K562 (cell line): ENCODE results near the gene CHRNE. TPM values are rescaled to one million over a fixed set of nuclear protein-coding genes. Genes with fewer than 3 reads are reported as not detected.

ENCODE experiments used
- ATAC-seq: fragments of 200-7000 bp; cut with Tn5 transposase; 3 replicates; pipeline ENCODE4 v1.9.1; 2020; ENCODE audit warnings: moderate library complexity
- BruUV-seq: library from RNA; stranded (reverse); fragments of 400-500 nt; replicated peaks from 2 replicates; lab custom pipeline; 2021; lab: Mats Ljungman, UMichigan
- CTCF ChIA-PET: fragments of 300-600 bp; formaldehyde crosslinking; extraction: SDS; loops from one replicate; lab custom pipeline; 2021; ENCODE audit warnings: low intra/inter-chr PET ratio; lab: Yijun Ruan, JAX
- POLR2A ChIA-PET: fragments of 300-600, 350-650 bp; sonication (Branson Sonifier 250); formaldehyde crosslinking; extraction: SDS; loops from one replicate; lab custom pipeline; 2021; ENCODE audit warnings: antibody characterized with exemption, inconsistent platforms; lab: Yijun Ruan, JAX
- DNase-seq, 4 experiments: peaks; one replicate each; pipeline versions ENCODE4 v3.0.0 to v3.0.0-alpha.2; 2011 to 2018; ENCODE audit warnings: low spot score in 3 of 4, mixed read lengths in 3 of 4; ENCODE audit errors: extremely low read depth in 1 of 4
- FAIRE-seq: peaks from 2 replicates; lab custom pipeline; 2011; peaks lifted over from hg19 to GRCh38; lab: Jason Lieb, UNC
- H2AFZ ChIP-seq: 2 replicates; pipeline ENCODE4 v1.6.0; 2011; ENCODE audit warnings: low read depth, low read length, control low read depth, inconsistent platforms
- H3K27ac ChIP-seq: fragments of 200-600 bp; 3 replicates; pipeline ENCODE4 v1.8.0; 2011; ENCODE audit warnings: low read depth, mild to moderate bottlenecking, control low read depth, inconsistent platforms, low read length, moderate library complexity, mixed read lengths; ENCODE audit errors: extremely low read depth
- H3K27me3 ChIP-seq, 2 experiments: fragments of 300-600 bp in 1 of 2; 2 replicates in 1 of 2; 3 replicates in 1 of 2; pipeline versions ENCODE4 v1.6.0 to v1.8.0; 2011; ENCODE audit warnings: inconsistent platforms in 2 of 2, low read length in 2 of 2, mild to moderate bottlenecking in 1 of 2, mixed read lengths in 1 of 2, moderate library complexity in 1 of 2; ENCODE audit not compliant: control insufficient read depth in 2 of 2, insufficient read depth in 2 of 2
- H3K36me3 ChIP-seq: fragments of 300-600 bp; 3 replicates; pipeline ENCODE4 v1.8.0; 2011; ENCODE audit warnings: mild to moderate bottlenecking, low read length, inconsistent platforms; ENCODE audit not compliant: control insufficient read depth, insufficient read depth
- H3K4me1 ChIP-seq, 2 experiments: fragments of 200-600 bp in 1 of 2; replicated peaks in 1 of 2; 2 replicates in 1 of 2; 3 replicates in 1 of 2; pipeline versions ENCODE4 v1.5.1 to v1.8.0; 2011; ENCODE audit warnings: inconsistent platforms in 2 of 2, low read length in 2 of 2, mild to moderate bottlenecking in 1 of 2, mixed read lengths in 1 of 2, moderate library complexity in 1 of 2; ENCODE audit not compliant: control insufficient read depth in 2 of 2, insufficient read depth in 2 of 2
- H3K4me2 ChIP-seq: 2 replicates; pipeline ENCODE4 v1.6.1; 2011; ENCODE audit warnings: low read length, control low read depth, inconsistent platforms, mixed read lengths; ENCODE audit not compliant: insufficient read depth
- H3K4me3 ChIP-seq: fragments of 200-600 bp; sonication (generic), shearing (Covaris generic); 2 replicates; pipeline ENCODE4 v1.5.1; 2016; ENCODE audit warnings: control low read depth, inconsistent platforms
- H3K79me2 ChIP-seq: fragments of 200-600 bp; 3 replicates; pipeline ENCODE4 v1.8.0; 2011; ENCODE audit warnings: low read length, inconsistent platforms; ENCODE audit not compliant: control insufficient read depth, insufficient read depth
- H3K9ac ChIP-seq, 2 experiments: 2 replicates each; pipeline versions ENCODE4 v1.6.0 to v1.6.1; 2011; ENCODE audit warnings: low read depth in 2 of 2, low read length in 2 of 2, control low read depth in 1 of 2, inconsistent platforms in 1 of 2, mild to moderate bottlenecking in 1 of 2, mixed read lengths in 1 of 2; ENCODE audit not compliant: insufficient read depth in 1 of 2
- H3K9me1 ChIP-seq: one replicate; pipeline ENCODE4 v1.6.0; 2011; ENCODE audit warnings: inconsistent platforms, mild to moderate bottlenecking, low read length, moderate library complexity; ENCODE audit not compliant: control insufficient read depth, insufficient read depth
- H3K9me3 ChIP-seq: replicated peaks from 2 replicates; pipeline ENCODE4 v1.5.1; 2011; ENCODE audit warnings: low read depth, low read length, inconsistent platforms; ENCODE audit not compliant: control insufficient read depth, insufficient read depth
- H4K20me1 ChIP-seq: replicated peaks from 2 replicates; pipeline ENCODE4 v1.6.1; 2011; ENCODE audit warnings: low read length, inconsistent platforms, mixed read lengths; ENCODE audit not compliant: control insufficient read depth, insufficient read depth
- CTBP1 ChIP-seq: fragments of 450-650 bp; IDR thresholded peaks from 2 replicates; pipeline ENCODE4 v1.6.1; 2016; ENCODE audit warnings: borderline replicate concordance
- ESRRA ChIP-seq: fragments of 450-650 bp; IDR thresholded peaks from 2 replicates; pipeline ENCODE4 v1.6.1; 2014; ENCODE audit warnings: low read depth, mild to moderate bottlenecking, moderate library complexity, borderline replicate concordance
- SPI1 ChIP-seq: IDR thresholded peaks from 2 replicates; pipeline ENCODE4 v1.6.1; 2011; ENCODE audit warnings: low read depth, low read length, control low read depth, borderline replicate concordance
- WGBS: fragments of 100-300 bp; shearing (Covaris generic); methylation state at CpG from one replicate; pipeline ENCODE4 v1.1.6; 2016; ENCODE audit warnings: low coverage, mixed read lengths; ENCODE audit not compliant: insufficient coverage; ENCODE audit errors: missing lambda C conversion rate; 5-methylcytosine and 5-hydroxymethylcytosine counted together
- in situ Hi-C: fragments of 300-500 bp; cut with MboI; formaldehyde crosslinking; loops from 4 replicates; pipeline ENCODE4 v1.15.0; 2018; ENCODE audit warnings: inconsistent platforms, mixed read lengths
- intact Hi-C: fragments of 100-400 bp; cut with micrococcal nuclease; formaldehyde crosslinking; loops from 2 replicates; pipeline ENCODE4 v1.14.2; 2022
- polyA plus RNA-seq, 8 experiments: library from polyadenylated mRNA; depleted of rRNA in 4 of 8; stranded (reverse) in 5 of 8; unstranded in 3 of 8; fragments of >200 nt; fragmentation: Nextera tagmentation in 2 of 8; fragmentation: Illumina TruSeq in 1 of 8; extraction: Ambion mirVana in 2 of 8; extraction: Trizol in 1 of 8; gene quantifications; 2 replicates each; pipeline versions ENCODE4 v1.2.1 to v1.2.3, GENCODE V29; 2011 to 2014; ENCODE audit warnings: inconsistent platforms in 1 of 8, missing spikeins in 1 of 8
- total RNA-seq, 7 experiments: library from RNA; depleted of rRNA in 6 of 7; stranded (reverse); fragments of >200 nt in 6 of 7; fragmentation: Illumina TruSeq in 2 of 7; extraction: Trizol in 2 of 7; gene quantifications; 2 replicates each; pipeline versions ENCODE4 v1.2.1 to v1.2.3, GENCODE V29; 2011 to 2021; ENCODE audit warnings: low replicate concordance in 1 of 7
- TF ChIP-seq, protein P1 (sequence below): sonication (generic); formaldehyde crosslinking; IDR thresholded peaks from 2 replicates; pipeline ENCODE4 v1.8.1; 2023; ENCODE audit warnings: missing genetic modification reagents, mild to moderate bottlenecking, borderline replicate concordance

CHRNE gene
- total and polyA plus RNA-seq, 9 of the 15 experiments (the other 6 are each of a cell fraction or from before 2014, with no cell fraction given) = not detected

DNA sequence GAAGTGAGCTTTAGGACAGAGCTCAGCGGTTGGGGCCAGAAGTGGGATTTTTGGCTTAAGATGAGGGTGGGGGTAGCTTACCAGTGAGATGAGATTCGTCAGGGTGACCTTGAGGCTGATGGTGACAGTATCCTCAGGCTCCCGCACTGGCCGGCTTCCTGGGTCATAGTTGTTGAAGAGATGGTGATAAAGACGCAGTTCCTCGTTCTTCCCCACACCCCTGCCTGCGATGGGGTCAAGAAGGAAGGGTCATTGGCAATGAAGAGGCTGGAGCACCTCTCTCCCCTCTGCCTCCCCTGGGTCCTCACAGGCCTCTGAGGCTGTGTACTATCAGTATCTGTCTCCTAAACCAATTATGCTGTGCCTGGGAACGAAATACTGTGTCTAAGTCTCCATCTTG is 358 bp downstream of the CHRNE start:
- Histone ChIP-seq H3K27me3 (no peaks in the 10 kb centered on the region; a peak in 1 of 5 replicates), H3K27ac (peak overlapping the region; percentile 30; the same call in 2 of the 3 replicates), H3K4me3 (no peak overlapping the region), H3K79me2 (no peaks in the 10 kb centered on the region), H4K20me1 (no peaks in the 10 kb centered on the region), H3K9me3 (no peaks in the 10 kb centered on the region), H2AFZ (peak overlapping the region; percentile 62), H3K4me2 (no peak overlapping the region), H3K9ac (no peak overlapping the region; a peak in 1 of 4 replicates), H3K9me1 (peaks cover 2% of the 10 kb centered on the region), H3K4me1 (peaks cover 14 to 24% of the 10 kb centered on the region in 2 experiments), H3K36me3 (no peaks in the 10 kb centered on the region)
- ChIA-PET POLR2A (interaction anchor here (0.6 to 0.9 kb wide), 2 partner anchors 96 to 129 kb away, joined by 3 read pairs; partner anchors contain the start of gene PLD2), CTCF (interaction anchor here (0.7 kb wide), 1 partner anchor 193 kb away, joined by 4 read pairs; no protein-coding TSS in a partner anchor)
- peak in 1 of 4 experiments; percentile 16 for DNase-seq
- in situ Hi-C loops = no loop called here
- TF ChIP-seq, protein P1, sequence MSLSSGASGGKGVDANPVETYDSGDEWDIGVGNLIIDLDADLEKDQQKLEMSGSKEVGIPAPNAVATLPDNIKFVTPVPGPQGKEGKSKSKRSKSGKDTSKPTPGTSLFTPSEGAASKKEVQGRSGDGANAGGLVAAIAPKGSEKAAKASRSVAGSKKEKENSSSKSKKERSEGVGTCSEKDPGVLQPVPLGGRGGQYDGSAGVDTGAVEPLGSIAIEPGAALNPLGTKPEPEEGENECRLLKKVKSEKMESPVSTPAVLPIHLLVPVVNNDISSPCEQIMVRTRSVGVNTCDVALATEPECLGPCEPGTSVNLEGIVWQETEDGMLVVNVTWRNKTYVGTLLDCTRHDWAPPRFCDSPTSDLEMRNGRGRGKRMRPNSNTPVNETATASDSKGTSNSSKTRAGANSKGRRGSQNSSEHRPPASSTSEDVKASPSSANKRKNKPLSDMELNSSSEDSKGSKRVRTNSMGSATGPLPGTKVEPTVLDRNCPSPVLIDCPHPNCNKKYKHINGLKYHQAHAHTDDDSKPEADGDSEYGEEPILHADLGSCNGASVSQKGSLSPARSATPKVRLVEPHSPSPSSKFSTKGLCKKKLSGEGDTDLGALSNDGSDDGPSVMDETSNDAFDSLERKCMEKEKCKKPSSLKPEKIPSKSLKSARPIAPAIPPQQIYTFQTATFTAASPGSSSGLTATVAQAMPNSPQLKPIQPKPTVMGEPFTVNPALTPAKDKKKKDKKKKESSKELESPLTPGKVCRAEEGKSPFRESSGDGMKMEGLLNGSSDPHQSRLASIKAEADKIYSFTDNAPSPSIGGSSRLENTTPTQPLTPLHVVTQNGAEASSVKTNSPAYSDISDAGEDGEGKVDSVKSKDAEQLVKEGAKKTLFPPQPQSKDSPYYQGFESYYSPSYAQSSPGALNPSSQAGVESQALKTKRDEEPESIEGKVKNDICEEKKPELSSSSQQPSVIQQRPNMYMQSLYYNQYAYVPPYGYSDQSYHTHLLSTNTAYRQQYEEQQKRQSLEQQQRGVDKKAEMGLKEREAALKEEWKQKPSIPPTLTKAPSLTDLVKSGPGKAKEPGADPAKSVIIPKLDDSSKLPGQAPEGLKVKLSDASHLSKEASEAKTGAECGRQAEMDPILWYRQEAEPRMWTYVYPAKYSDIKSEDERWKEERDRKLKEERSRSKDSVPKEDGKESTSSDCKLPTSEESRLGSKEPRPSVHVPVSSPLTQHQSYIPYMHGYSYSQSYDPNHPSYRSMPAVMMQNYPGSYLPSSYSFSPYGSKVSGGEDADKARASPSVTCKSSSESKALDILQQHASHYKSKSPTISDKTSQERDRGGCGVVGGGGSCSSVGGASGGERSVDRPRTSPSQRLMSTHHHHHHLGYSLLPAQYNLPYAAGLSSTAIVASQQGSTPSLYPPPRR = no peak
- TF ChIP-seq SPI1 (0 out of 2 replicates have a peak, but pooled peaks have one; percentile 4), CTBP1 (peak; percentile 27; the same call in 1 of the 2 replicates), ESRRA (peak; percentile 87)
- no peak for FAIRE-seq
- no peak; the same call in 1 of the 3 replicates for ATAC-seq
- intact Hi-C loops = loop anchor here (10.0 kb wide), 1 partner anchor 62 kb away; the partner anchor contains the start of gene SPAG7
- BruUV-seq = no TSS peak
- WGBS = 12% methylated on average over 8 of the region's 8 CpGs
